HG02870 (cell line): ENCODE measurements around the gene HRC.

Experiments used
- ATAC-seq: cut with Tn5 transposase; IDR thresholded peaks from one replicate; pipeline ENCODE4 v1.9.1; 2021; ENCODE audit warnings: mild to moderate bottlenecking, moderate library complexity; ENCODE audit not compliant: unreplicated experiment

Gene HRC

GRCh38 chr19:49117677-49118564, 37.3 kb downstream of the HRC start:
- no peak for ATAC-seq

- no peak for ATAC-seq
Measured at GRCh38 chr19:49116544-49116943, 38.7 kb downstream of the HRC start.

GRCh38 chr19:49114630-49115363, 40.4 kb downstream of the HRC start:
- no peak for ATAC-seq

GRCh38 chr19:49113762-49114629, 41.2 kb downstream of the HRC start, which contains the start of gene LIN7B:
LIN7B (plus strand) TSS chr19:49114370; CDS start chr19:49114405, 35 bp downstream.
- no peak for ATAC-seq

GRCh38 chr19:49111218-49111998, 43.8 kb downstream of the HRC start:
- ATAC-seq = no peak

- no peak for ATAC-seq
Measured at GRCh38 chr19:49110567-49110966, 44.6 kb downstream of the HRC start.

GRCh38 chr19:49109569-49110233, 45.5 kb downstream of the HRC start:
- ATAC-seq = no peak

GRCh38 chr19:49109051-49109450, 46.1 kb downstream of the HRC start:
- no peak for ATAC-seq

GRCh38 chr19:49107625-49108459, 47.4 kb downstream of the HRC start:
- no peak for ATAC-seq

GRCh38 chr19:49106648-49107135, 48.5 kb downstream of the HRC start:
- ATAC-seq = no peak

- no peak for ATAC-seq
Measured at GRCh38 chr19:49104229-49104864, 50.8 kb downstream of the HRC start.

- ATAC-seq = no peak
Measured at GRCh38 chr19:49103331-49104085, 51.7 kb downstream of the HRC start.

- ATAC-seq = no peak
Measured at GRCh38 chr19:49102303-49102702, 52.9 kb downstream of the HRC start.
